Inferior parietal cortex (tissue), 1 donor: ENCODE results near the gene NIN.
"Not testable (repeated sequence)": the region's sequence is repeated elsewhere in the genome, so short reads cannot be mapped to it uniquely, and the experiment has no call there.

Source experiments
- DNase-seq: peaks from one replicate; pipeline ENCODE4 v3.0.0-alpha.2; 2016; ENCODE audit errors: extremely low spot score

Gene NIN

DNA sequence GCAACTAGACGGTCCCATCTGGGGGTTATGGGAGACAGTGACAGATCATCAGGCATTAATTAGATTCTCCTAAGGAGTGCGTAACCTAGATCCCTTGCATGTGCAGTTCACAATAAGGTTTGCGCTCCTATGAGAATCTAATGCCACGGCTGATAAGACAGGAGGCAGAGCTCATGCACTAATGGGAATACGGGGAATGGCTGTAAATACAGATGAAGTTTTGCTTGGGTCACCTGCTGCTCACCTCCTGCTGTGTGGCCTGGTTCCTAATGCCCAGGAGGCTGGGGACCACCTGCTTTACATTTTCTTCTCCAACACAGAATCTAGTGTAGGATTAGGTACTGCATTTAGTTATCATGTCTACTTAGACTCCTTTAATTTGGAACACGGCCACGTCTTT is 113.2 kb downstream of the NIN start:
- no peak for DNase-seq

DNA sequence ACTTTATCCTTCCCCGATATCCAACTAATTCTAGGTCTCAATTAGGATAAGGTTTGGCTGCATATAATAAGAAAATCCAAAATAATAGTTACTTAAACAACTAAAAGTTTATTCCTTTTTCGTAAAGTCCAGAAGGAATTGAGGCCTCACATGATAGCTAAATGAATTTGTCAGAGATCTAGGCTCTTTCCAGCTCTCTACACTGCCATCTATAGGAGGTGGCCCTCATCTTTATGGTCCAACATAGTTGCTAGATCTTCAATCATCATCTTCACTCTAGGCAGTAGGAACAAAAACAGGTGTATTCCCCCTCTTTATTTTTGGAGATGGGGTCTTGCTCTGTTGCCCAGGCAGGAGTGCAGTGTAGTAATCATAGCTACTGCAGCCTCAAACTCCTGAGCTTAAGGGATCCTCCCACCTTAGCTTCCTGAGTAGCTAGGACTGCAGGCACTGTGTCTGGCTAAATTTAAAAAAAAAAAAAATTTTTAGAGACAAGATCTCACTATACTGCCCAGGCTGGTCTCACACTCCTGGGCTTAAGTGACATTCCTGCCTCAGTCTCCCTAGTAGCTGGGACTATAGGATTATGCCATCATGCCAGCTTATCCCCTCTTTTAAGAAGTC is 116.4 kb downstream of the NIN start:
- DNase-seq, result peak; percentile 60

DNA sequence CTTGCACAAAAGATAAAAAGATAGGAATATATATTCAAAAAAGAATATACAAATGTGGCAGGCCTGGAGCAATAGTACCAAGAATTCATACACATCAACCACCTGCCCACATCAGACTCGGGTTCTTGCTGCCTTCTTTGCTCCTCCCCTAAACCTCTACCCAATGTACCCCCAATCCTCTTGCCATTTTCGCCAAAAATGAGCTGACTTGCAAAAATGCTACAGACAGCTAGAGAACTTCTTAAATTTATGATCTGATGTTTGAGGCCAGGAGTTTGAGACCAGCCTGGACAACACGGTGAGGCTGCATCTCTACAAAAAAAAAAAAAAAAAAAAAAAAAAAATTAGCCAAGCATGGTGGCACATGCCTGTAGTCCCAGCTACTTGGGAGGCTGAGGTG is 119.9 kb downstream of the NIN start:
- no peak for DNase-seq

DNA sequence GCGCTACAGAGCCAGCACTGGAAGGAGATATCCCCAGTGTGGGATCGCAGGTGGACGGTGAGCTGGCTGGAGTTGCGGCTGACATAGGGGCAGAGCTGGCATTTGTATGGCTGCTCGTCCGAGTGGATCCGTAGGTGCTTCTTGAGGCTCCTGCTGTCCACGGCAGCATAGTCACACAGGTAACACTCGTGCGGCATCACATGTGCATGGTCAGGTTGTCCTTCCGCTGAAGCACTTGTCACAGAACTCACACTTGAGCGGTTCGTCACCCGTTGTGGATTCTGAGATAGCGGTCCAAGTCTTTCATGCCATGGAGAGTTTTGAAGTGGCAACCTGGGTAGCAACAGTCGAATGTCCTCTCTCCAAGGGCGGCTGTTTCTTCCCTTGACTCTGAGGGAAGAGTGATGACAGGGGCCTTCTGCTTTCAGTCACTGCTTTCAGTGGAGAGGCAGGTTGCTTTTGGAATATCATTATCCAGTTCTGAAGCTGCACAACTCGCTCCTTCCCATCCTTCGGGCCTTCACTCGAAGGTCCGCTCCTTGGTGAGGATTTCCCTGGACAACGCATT is 125.9 kb downstream of the NIN start:
- no peak for DNase-seq

DNA sequence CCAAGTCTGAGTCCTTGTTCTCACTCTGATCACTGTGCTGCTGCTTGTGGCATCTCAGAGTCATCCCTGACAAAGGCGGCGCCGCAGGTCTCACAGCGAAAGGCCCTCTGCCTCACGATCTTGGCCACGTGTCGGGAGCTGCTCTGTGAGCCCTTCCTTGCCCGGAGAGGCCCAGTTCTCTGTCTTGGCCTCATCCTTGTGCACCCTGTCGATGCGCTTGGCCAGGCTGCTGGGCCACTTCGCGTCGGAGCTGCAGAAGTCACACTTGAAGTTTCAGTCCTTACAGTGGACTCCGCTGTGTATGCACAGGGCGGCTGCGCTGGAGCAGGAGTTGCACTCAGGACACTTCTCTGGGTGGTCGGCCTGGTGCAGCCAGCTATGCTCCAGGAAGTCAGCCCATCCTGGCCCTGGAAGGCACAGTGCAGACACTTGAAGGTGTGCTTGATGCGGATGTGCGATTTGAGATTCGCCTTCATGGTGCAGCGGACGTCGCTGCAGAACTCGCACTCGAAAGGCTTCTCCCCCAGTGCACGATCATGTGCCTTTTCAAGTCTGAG is 126.4 kb downstream of the NIN start:
- no peak for DNase-seq

DNA sequence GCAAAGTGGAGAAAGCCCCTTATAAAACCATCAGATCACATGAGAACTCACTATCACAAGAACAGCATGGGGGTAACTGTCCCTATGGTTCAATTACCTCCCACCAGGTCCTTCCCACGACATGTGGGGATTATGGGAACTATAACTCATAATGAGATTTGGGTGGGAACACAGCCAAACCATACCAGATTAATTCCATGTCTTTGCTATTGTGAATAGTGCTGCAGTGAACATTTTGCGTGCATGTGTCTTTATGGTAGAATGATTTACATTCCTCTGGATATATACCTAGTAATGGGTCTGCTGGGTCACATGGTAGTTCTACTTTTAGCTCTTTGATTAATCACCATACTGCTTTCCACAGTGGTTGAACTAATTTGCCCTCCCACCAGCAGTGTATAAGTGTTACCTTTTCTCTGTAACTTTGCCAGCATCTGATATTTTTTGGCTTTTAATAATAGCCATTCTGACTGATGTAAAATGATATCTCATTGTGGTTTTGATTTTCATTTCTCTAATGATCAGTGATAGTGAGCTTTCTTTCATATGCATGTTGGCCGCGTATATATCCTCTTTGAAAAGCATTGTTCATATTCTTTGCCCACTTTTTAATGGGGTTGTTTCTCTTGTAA is 133.2 kb downstream of the NIN start:
- no peak for DNase-seq

DNA sequence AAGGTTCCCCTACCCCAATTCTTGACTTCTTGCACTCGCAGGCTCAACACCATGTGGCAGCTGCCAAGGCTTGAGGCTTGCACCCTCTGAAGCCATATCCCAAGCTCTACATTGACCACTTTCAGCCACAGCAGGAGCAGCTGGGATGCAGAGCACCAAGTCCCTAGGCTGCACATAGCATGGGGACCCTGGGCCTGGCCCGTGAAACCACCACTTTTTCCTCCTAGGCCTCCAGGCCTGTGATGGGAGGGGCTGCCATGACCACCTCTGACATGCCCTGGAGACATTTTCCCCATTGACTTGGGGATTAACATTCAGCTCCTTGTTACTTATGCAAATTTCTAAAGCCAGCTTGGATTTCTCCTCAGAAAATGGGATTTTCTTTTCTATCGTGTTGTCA is 136.7 kb downstream of the NIN start:
- DNase-seq, result not testable (repeated sequence)

DNA sequence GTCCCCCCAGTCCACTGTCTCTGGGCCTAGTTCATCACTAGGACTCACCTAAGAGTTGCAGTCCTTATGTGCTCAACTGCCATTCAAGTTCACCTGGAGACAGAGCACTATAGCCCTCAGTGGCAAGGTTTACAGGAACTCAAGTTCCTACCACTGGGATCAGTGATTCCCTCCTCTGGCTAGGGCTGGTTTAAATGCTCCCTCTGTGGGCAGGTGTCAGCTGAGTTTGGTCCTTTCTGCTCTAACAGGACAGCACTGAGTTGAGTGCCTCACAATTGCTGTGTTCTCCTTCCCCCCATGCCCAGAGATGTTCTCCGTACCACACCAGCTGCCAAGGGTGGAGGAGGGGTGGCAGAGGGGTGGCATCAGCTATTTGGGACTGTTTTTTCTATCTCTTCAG is 142.1 kb downstream of the NIN start:
- no peak for DNase-seq

DNA sequence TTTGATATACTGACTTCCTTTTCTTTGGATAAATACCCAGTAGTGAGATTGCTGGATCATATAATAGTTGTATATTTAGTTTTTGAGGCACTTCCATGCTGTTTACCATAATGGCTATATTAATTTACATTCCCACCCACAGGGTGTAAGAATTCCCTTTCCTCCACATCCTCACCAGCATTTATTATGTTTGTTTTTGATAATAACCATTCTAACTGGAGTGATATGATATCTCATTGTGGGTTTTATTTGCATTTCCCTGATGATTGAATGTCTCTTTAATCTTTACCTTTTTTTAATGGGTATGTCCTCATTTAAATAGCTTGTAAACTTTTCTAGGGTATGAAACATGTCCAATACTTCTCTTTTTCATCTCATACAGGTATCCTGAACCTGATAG is 151.3 kb downstream of the NIN start:
- DNase-seq, result no peak

DNA sequence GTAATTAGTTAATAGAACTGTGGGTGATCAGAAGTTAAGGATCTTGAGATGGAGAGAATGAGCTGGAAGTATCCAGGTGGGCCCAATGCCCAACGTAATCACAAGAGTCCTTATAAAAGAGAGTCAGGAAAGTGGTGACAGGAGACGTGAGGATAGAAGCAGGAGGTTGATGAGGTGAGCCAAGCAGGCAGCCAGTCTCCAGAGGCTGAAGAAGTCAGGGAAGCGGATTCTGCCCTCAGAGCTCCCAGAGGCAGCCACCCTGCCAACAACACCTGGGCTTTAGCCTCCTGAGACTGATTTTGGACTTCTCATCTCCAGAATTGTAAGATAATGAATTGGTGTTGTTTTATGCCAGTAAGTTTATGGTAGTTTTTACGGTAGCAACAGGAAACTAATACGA is 152.8 kb downstream of the NIN start:
- DNase-seq, result no peak

DNA sequence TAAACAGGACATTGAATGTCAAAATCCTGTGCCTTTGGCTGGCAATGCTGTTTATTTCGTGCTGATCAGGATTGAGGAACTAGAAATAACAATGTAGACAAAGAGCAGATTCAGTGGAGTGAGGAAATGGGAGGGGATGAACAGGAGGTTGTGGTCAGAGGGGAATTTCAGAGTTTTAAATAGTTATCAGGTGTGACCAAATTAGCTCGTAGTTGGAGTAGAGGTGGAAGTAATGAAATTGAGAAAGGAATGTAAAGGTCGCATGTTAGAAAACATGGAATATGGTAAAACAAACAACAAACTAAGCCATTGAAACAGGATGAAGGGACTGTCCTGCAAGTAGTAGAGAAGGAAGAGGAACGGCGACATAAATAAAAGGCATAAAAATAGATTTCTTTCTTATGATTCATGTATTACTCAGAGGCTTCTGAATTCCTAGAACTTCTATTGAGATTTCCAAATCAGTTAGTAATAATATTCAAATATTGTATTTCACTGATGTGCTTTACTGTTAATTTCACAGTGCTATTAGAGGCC is 153.4 kb downstream of the NIN start:
- DNase-seq, result no peak

DNA sequence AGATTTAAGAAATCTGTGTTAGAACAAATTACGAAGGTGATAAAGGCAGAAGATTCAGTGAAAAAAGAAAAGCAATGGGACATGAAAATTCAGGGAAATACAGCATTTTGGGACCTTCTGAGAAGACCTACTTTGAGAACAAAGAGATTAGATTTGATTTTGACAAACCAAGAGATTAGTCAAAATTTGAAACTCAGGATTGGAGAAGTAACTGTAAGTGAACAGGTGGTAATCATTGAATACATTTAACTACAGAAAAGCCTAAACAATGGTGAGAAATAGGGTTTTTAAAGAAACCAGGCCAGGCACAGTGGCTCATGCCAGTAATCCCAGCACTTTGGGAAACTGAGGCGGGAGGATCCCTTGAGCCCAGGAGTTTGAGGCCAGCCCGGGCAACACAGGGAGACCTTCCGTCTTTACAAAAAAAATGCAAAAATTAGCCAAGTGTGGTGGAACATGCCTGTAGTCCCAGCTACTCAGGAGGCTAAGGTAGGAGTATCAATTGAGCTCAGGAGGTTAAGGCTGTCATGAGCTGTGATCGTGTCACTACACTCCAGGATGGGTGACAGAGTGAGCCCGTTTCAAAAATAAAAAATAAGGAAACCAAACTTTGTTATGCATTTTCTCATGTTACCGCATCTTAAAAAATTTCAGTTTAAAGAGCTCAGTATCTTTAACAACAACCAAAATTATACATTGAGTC is 154.0 kb downstream of the NIN start:
- DNase-seq, result no peak

DNA sequence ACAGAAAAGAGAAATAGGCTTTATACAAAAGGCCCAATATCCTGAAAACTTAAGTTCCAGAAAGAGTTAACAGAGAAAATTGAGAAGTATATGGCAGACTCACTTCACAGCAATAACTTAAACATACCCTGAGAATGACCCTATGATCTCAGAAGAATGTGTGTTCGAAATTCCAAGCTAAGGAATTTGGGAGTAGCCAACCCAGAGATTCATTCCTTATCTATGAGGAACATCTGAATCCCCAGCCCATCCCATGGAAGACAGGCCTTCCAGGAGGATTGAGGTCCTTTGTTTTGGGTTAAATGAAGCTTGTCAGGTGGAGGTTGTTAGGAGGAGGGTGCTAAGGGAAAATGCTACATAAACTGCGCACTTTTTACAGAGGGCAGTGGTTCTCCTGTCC is 155.4 kb downstream of the NIN start:
- no peak for DNase-seq

DNA sequence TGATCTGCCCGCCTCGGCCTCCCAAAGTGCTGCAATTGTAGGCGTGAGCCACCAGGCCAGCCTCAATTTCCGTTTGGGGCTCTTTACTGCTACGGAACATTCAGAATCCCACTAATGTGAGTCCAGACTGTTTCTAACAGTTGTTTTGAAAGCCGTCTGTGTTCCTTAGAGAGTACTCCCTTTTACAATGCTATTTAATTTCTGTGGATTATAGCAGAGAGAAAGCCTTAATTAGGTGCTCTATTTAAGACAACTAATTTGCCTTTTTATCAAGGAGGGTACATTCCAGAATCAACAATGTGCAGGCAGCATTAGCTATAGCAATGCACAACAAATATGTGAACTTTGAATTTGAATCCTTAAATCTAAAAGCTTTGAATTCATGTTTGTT is 160.1 kb downstream of the NIN start:
- no peak for DNase-seq

DNA sequence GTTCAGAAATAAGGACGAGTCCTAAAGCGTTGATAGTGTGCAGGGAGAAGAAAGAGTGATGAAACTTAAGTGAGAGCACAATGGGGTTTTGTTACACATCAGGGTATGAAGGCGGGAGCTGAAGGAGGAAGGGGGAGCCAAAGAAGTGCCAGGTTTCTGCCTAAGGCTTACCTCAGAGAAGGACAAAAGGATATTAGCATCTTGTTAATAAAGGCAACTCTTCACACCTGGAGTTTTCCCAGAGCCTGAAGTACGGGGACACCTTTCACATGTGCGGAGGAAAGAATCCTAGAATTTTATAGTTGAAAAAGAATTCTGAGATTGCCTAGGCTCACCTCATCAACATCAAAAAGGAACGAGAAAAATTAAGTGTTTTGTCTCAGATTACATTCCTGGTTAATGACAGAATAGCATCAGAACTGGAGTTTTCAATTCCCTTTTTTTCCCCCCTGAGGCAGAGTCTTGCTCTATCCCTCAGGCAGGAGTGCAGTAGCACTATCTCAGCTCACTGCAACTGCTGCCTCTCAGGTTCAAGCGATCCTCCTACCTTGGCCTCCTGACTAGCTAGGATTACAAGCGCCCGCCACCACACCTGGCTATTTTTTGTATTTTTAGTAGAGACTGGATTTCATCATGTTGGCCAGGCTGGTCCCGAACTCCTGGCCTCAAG is 160.6 kb downstream of the NIN start:
- no peak for DNase-seq
